Activated CD4-positive, alpha-beta T cell treated with anti-CD3 and anti-CD28 coated beads, Interleukin-2, amount 10 ng/mL, durations not matched to agents 24 days and 14 days (primary cell): ENCODE data around the gene IDUA. TPM values are rescaled to one million over a fixed set of nuclear protein-coding genes. Genes with fewer than 3 reads are reported as not detected.
"Not testable (repeated sequence)": the region's sequence is repeated elsewhere in the genome, so short reads cannot be mapped to it uniquely, and the experiment has no call there.

ENCODE experiments used
- DNase-seq: peaks from one replicate; pipeline ENCODE4 v3.0.0; 2022
- H3K27ac Mint-ChIP-seq: one replicate; pipeline ENCODE4 v1.8.0; 2022; ENCODE audit warnings: mild to moderate bottlenecking, mixed read lengths
- H3K27me3 Mint-ChIP-seq: one replicate; pipeline ENCODE4 v1.8.0; 2022; ENCODE audit warnings: mixed read lengths
- H3K36me3 Mint-ChIP-seq: one replicate; pipeline ENCODE4 v1.8.0; 2022; ENCODE audit warnings: low read depth, mild to moderate bottlenecking, mixed read lengths
- H3K4me1 Mint-ChIP-seq: one replicate; pipeline ENCODE4 v1.8.0; 2021; ENCODE audit warnings: mixed read lengths
- H3K4me3 Mint-ChIP-seq: one replicate; pipeline ENCODE4 v1.8.0; 2022; ENCODE audit warnings: mild to moderate bottlenecking, moderate library complexity, mixed read lengths
- H3K9me3 Mint-ChIP-seq: one replicate; pipeline ENCODE4 v1.8.0; 2021; ENCODE audit warnings: mixed read lengths
- intact Hi-C: fragments of 100-400 bp; cut with micrococcal nuclease; formaldehyde crosslinking; loops from one replicate; pipeline ENCODE4 v1.15.1; 2023
- total RNA-seq: library from RNA; stranded (reverse); gene quantifications from 2 replicates; pipeline ENCODE4 v1.2.3, GENCODE V29; 2022

The IDUA gene
- total RNA-seq = 30.4 and 31.2 TPM in 2 replicates

GRCh38 chr4:986879-987623 lies at the start of gene IDUA:
IDUA (plus strand) TSS chr4:987044; CDS start chr4:987085, 41 bp downstream.
- no peaks in the 10 kb centered on the region for H3K9me3 Mint-ChIP-seq
- intact Hi-C loops = loop anchor here (1.0 to 5.0 kb wide), 6 partner anchors 14 to 315 kb away; partner anchors contain the start of genes ATP5ME, DGKQ, FGFRL1 and GAK
- DNase-seq = peak; percentile 96
- no peaks in the 10 kb centered on the region for H3K27me3 Mint-ChIP-seq
- peak within 1 kb of the TSS; percentile 87 for H3K27ac Mint-ChIP-seq
- no peaks in the 10 kb centered on the region for H3K36me3 Mint-ChIP-seq
- H3K4me3 Mint-ChIP-seq = peak within 1 kb of the TSS; percentile 86
- H3K4me1 Mint-ChIP-seq = peaks cover 15% of the 10 kb centered on the region

DNA sequence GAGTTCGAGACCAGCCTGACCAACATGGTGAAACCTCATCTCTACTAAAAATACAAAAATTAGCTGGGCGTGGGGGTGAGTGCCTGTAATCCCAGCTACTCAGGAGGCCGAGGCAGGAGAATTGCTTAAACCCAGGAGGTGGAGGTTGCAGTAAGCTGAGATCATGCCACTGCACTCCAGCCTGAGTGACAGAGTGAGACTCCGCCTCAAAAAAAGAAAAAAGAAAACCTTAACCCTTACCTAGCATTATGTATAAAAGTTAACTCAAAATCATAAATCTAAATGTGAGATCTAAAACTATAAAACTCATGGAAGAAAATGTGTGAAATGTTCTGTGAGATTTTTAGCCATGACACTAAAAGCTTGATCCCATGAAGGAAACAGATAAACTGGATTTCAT lies 47.3 kb upstream of the IDUA start:
- H3K36me3 Mint-ChIP-seq, intact Hi-C loops, H3K27ac Mint-ChIP-seq, H3K9me3 Mint-ChIP-seq, H3K4me1 Mint-ChIP-seq, DNase-seq, H3K4me3 Mint-ChIP-seq, H3K27me3 Mint-ChIP-seq: not testable (repeated sequence)

- no peaks in the 10 kb centered on the region for H3K4me1 Mint-ChIP-seq
- H3K36me3 Mint-ChIP-seq = no peaks in the 10 kb centered on the region
- H3K4me3 Mint-ChIP-seq = no peak overlapping the region
- no peaks in the 10 kb centered on the region for H3K27me3 Mint-ChIP-seq
- intact Hi-C loops = no loop called here
- no peaks in the 10 kb centered on the region for H3K9me3 Mint-ChIP-seq
- no peak overlapping the region for H3K27ac Mint-ChIP-seq
- DNase-seq = no peak
Observed at GRCh38 chr4:945274-946102, 41.4 kb upstream of the IDUA start.

DNA sequence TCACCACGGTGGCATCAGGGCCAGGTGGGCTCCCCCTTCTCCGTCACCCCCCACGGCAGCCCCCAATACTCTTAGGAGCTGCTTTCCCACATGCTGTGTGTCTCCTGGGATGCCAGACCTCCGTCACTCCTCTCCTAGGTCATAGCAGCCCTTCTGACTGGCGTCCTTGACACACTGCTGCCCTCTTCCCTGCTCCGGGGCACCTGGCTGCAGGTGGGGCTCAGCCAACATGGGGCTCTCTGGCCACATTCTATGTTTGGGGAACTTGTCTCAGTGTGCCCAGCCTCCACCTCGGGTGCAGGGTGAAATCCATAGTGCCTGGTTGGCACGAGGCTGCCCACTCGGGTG lies 40.8 kb upstream of the IDUA start:
- Mint-ChIP-seq H3K27ac (no peak overlapping the region), H3K27me3 (no peaks in the 10 kb centered on the region)
- intact Hi-C loops = no loop called here

GRCh38 chr4:946517-947471 lies 40.0 kb upstream of the IDUA start:
- no peak overlapping the region for H3K27ac Mint-ChIP-seq
- intact Hi-C loops = no loop called here
- H3K9me3 Mint-ChIP-seq = no peaks in the 10 kb centered on the region

More for the DNA sequence above, 40.8 kb upstream of the IDUA start:
- Mint-ChIP-seq H3K4me3 (no peak overlapping the region), H3K4me1 (no peaks in the 10 kb centered on the region), H3K36me3 (no peaks in the 10 kb centered on the region), H3K9me3 (no peaks in the 10 kb centered on the region)
- no peak for DNase-seq

DNA sequence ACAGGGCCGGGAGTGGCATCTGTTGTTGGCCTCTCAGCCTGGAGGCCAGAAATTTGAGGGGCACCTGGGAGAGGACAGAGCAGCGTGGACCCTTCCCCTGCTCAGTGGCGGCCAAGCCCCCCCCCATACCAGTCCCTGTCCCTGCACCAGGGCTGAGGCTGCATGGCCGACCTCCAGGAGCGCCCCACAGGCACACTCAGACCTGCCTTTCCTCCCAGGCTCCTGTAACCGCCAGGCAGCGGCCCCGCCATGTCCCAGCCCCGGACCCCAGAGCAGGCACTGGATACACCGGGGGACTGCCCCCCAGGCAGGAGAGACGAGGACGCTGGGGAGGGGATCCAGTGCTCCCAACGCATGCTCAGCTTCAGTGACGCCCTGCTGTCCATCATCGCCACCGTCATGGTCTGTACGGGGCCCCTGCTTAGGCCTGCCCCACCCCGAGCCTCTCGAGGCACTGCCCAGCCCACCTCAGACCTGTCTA lies 39.3 kb upstream of the IDUA start:
- intact Hi-C loops = no loop called here
- Mint-ChIP-seq H3K27ac (no peak overlapping the region), H3K4me3 (no peak overlapping the region), H3K4me1 (no peaks in the 10 kb centered on the region), H3K36me3 (no peaks in the 10 kb centered on the region), H3K27me3 (no peaks in the 10 kb centered on the region), H3K9me3 (no peaks in the 10 kb centered on the region)
- DNase-seq = no peak

More at GRCh38 chr4:946517-947471, 40.0 kb upstream of the IDUA start:
- Mint-ChIP-seq H3K4me3 (no peak overlapping the region), H3K4me1 (no peaks in the 10 kb centered on the region), H3K36me3 (no peaks in the 10 kb centered on the region), H3K27me3 (no peaks in the 10 kb centered on the region)
- no peak for DNase-seq

GRCh38 chr4:948101-948935 lies 38.5 kb upstream of the IDUA start:
- Mint-ChIP-seq H3K4me1 (no peaks in the 10 kb centered on the region), H3K36me3 (no peaks in the 10 kb centered on the region), H3K4me3 (no peak overlapping the region), H3K27me3 (no peaks in the 10 kb centered on the region), H3K27ac (no peak overlapping the region), H3K9me3 (no peaks in the 10 kb centered on the region)
- intact Hi-C loops = no loop called here
- DNase-seq = no peak

GRCh38 chr4:948936-949300 lies 37.9 kb upstream of the IDUA start:
- DNase-seq = no peak
- intact Hi-C loops = no loop called here
- H3K36me3 Mint-ChIP-seq = no peaks in the 10 kb centered on the region
- no peak overlapping the region for H3K27ac Mint-ChIP-seq
- no peaks in the 10 kb centered on the region for H3K9me3 Mint-ChIP-seq
- no peak overlapping the region for H3K4me3 Mint-ChIP-seq
- H3K4me1 Mint-ChIP-seq = no peaks in the 10 kb centered on the region
- H3K27me3 Mint-ChIP-seq = no peaks in the 10 kb centered on the region

- no peaks in the 10 kb centered on the region for H3K36me3 Mint-ChIP-seq
- intact Hi-C loops = no loop called here
- H3K9me3 Mint-ChIP-seq = no peaks in the 10 kb centered on the region
- no peaks in the 10 kb centered on the region for H3K4me1 Mint-ChIP-seq
- no peaks in the 10 kb centered on the region for H3K27me3 Mint-ChIP-seq
- H3K27ac Mint-ChIP-seq = no peak overlapping the region
- H3K4me3 Mint-ChIP-seq = no peak overlapping the region
- no peak for DNase-seq
Observed at GRCh38 chr4:949656-950055, 37.2 kb upstream of the IDUA start.

GRCh38 chr4:950136-951020 lies 36.5 kb upstream of the IDUA start:
- H3K36me3 Mint-ChIP-seq = no peaks in the 10 kb centered on the region
- no peak overlapping the region for H3K4me3 Mint-ChIP-seq
- DNase-seq = no peak
- H3K4me1 Mint-ChIP-seq = no peaks in the 10 kb centered on the region
- H3K27ac Mint-ChIP-seq = no peak overlapping the region
- no peaks in the 10 kb centered on the region for H3K27me3 Mint-ChIP-seq
- no peaks in the 10 kb centered on the region for H3K9me3 Mint-ChIP-seq
- intact Hi-C loops = no loop called here

DNA sequence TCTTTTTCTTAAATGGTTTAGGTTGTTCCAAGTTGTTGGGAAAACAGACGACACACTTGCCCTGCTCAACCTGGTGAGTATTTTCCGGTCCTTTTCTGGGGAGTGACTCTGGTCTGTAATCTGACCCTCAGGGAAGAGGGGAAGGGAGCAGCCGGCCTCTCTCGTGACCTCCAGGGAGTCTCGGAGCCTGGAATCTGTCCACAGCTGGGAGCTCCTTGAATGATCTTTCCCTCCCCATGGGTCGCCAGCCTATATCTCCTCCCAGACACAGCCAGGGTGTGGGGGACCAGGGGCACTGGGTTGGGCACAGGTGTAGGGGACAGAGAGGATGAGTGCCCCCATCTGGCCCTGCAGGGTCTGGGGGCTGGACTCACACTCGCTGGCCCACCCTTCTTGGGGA lies 35.7 kb upstream of the IDUA start:
- Mint-ChIP-seq H3K27me3 (no peaks in the 10 kb centered on the region), H3K4me3 (no peak overlapping the region), H3K9me3 (no peaks in the 10 kb centered on the region), H3K36me3 (no peaks in the 10 kb centered on the region), H3K27ac (no peak overlapping the region), H3K4me1 (no peaks in the 10 kb centered on the region)
- intact Hi-C loops = no loop called here
- DNase-seq = no peak
